GM19035 (cell line): ENCODE measurements around the gene CTBP2.

Source experiments
- ATAC-seq: cut with Tn5 transposase; IDR thresholded peaks from one replicate; pipeline ENCODE4 v1.9.1; 2021; ENCODE audit not compliant: unreplicated experiment

Gene CTBP2

GRCh38 chr10:125011926-125012705 lies 148.2 kb downstream of the CTBP2 start:
- no peak for ATAC-seq

GRCh38 chr10:125011171-125011925 lies 149.0 kb downstream of the CTBP2 start:
- no peak for ATAC-seq

GRCh38 chr10:125010362-125010761 lies 150.0 kb downstream of the CTBP2 start:
- ATAC-seq: no peak

GRCh38 chr10:125009661-125010161 lies 150.7 kb downstream of the CTBP2 start:
- no peak for ATAC-seq

- ATAC-seq: no peak
These were observed 151.4 kb downstream of the CTBP2 start for GRCh38 chr10:125008689-125009638.

- ATAC-seq: no peak
These were observed 152.9 kb downstream of the CTBP2 start for GRCh38 chr10:125007436-125007835.

- no peak for ATAC-seq
These were observed 153.4 kb downstream of the CTBP2 start for GRCh38 chr10:125006921-125007426.

GRCh38 chr10:125006188-125006680 lies 154.1 kb downstream of the CTBP2 start:
- no peak for ATAC-seq

GRCh38 chr10:125005312-125006187 lies 154.8 kb downstream of the CTBP2 start:
- no peak for ATAC-seq

- ATAC-seq: no peak
These were observed 155.6 kb downstream of the CTBP2 start for GRCh38 chr10:125004571-125005311.

- no peak for ATAC-seq
These were observed 156.4 kb downstream of the CTBP2 start for GRCh38 chr10:125003901-125004467.

GRCh38 chr10:125003146-125003900 lies 157.0 kb downstream of the CTBP2 start:
- no peak for ATAC-seq

GRCh38 chr10:125002423-125003145 lies 157.8 kb downstream of the CTBP2 start:
- no peak for ATAC-seq

- ATAC-seq: no peak
These were observed 158.3 kb downstream of the CTBP2 start for GRCh38 chr10:125002047-125002422.

GRCh38 chr10:125001313-125002046 lies 158.9 kb downstream of the CTBP2 start:
- ATAC-seq: no peak
